ENCODE results near the gene ARHGAP40. TPM values are rescaled to one million over a fixed set of nuclear protein-coding genes. Genes with fewer than 3 reads are reported as not detected.

Gene ARHGAP40
- total RNA-seq, 2 experiments from 2014 or later = not detected

DNA sequence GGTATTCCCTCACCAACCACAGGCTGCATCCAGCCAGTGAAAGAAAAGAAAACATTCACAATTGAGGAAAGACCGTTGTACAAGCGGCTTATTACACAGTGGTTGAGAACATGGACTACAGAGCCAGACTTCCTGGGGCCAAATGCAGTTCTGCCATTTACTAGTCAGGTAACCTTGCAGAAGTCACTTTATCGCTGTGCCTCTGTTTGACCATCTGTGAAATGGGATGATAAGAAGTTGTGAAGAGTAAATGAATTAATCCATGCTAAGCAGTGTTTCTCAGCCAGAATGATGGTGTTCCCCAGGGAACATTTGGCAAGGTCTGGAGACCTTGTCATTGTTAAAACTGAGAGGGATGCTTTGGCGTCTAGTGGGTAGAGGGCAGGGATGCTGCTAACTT is 14.8 kb downstream of the ARHGAP40 start:
- DNase-seq = no peak
- no peak overlapping the region for H3K27ac Mint-ChIP-seq
- no peaks in the 10 kb centered on the region for H3K4me1 Mint-ChIP-seq
- no peak overlapping the region for H3K4me3 Mint-ChIP-seq
- POLR2A ChIA-PET = no interaction called here
- CTCF ChIA-PET = no interaction called here
- H3K27me3 Mint-ChIP-seq = peaks cover 16% of the 10 kb centered on the region
- H3K9me3 Mint-ChIP-seq = no peaks in the 10 kb centered on the region
- H3K36me3 Mint-ChIP-seq (ENCODE audit: low read depth) = no peaks in the 10 kb centered on the region

GRCh38 chr20:38617011-38617829 is 15.6 kb downstream of the ARHGAP40 start:
- CTCF ChIA-PET = no interaction called here
- H3K27ac Mint-ChIP-seq = no peak overlapping the region
- H3K4me3 Mint-ChIP-seq = no peak overlapping the region
- DNase-seq = no peak
- no peaks in the 10 kb centered on the region for H3K9me3 Mint-ChIP-seq
- H3K27me3 Mint-ChIP-seq = peaks cover 17% of the 10 kb centered on the region
- H3K4me1 Mint-ChIP-seq = no peaks in the 10 kb centered on the region
- POLR2A ChIA-PET = no interaction called here
- H3K36me3 Mint-ChIP-seq (ENCODE audit: low read depth) = no peaks in the 10 kb centered on the region

GRCh38 chr20:38617830-38618196 is 16.2 kb downstream of the ARHGAP40 start:
- no peaks in the 10 kb centered on the region for H3K9me3 Mint-ChIP-seq
- no peak overlapping the region for H3K27ac Mint-ChIP-seq
- no peak for DNase-seq
- no peak overlapping the region for H3K4me3 Mint-ChIP-seq
- no peaks in the 10 kb centered on the region for H3K36me3 Mint-ChIP-seq (ENCODE audit: low read depth)
- ChIA-PET POLR2A (no interaction called here), CTCF (no interaction called here)
- peaks cover 12% of the 10 kb centered on the region for H3K27me3 Mint-ChIP-seq
- no peaks in the 10 kb centered on the region for H3K4me1 Mint-ChIP-seq

GRCh38 chr20:38620441-38620840 is 18.8 kb downstream of the ARHGAP40 start:
- DNase-seq = no peak
- H3K4me1 Mint-ChIP-seq = no peaks in the 10 kb centered on the region
- H3K4me3 Mint-ChIP-seq = no peak overlapping the region
- ChIA-PET CTCF (no interaction called here), POLR2A (no interaction called here)
- H3K27ac Mint-ChIP-seq = no peak overlapping the region
- H3K36me3 Mint-ChIP-seq (ENCODE audit: low read depth) = no peaks in the 10 kb centered on the region
- H3K27me3 Mint-ChIP-seq = peaks cover 12% of the 10 kb centered on the region
- no peaks in the 10 kb centered on the region for H3K9me3 Mint-ChIP-seq

DNA sequence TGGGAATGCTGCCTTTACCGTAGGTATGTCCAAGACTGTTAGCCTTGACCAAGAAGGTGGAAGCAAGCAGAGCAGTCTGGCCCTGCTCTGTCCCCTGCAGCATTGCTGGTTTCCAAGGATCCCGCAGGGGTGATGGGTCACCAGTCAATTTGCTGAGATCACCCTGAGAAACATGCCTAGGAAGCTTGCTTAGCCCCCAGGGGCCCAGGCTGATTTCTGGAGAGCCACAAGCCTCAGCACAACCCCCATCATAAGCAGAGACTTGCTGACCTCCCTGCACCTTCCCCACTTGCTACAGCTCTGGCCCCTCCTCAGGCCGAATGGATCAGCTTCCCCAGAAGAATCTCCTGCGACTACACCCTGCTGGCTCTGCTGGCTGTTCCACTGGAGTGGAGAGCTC is 21.5 kb downstream of the ARHGAP40 start:
- Mint-ChIP-seq H3K27ac (no peak overlapping the region), H3K27me3 (peaks cover 8% of the 10 kb centered on the region), H3K4me3 (no peak overlapping the region), H3K36me3 (ENCODE audit: low read depth) (no peaks in the 10 kb centered on the region), H3K9me3 (no peaks in the 10 kb centered on the region), H3K4me1 (no peaks in the 10 kb centered on the region)
- ChIA-PET POLR2A (no interaction called here), CTCF (no interaction called here)
- DNase-seq = no peak

DNA sequence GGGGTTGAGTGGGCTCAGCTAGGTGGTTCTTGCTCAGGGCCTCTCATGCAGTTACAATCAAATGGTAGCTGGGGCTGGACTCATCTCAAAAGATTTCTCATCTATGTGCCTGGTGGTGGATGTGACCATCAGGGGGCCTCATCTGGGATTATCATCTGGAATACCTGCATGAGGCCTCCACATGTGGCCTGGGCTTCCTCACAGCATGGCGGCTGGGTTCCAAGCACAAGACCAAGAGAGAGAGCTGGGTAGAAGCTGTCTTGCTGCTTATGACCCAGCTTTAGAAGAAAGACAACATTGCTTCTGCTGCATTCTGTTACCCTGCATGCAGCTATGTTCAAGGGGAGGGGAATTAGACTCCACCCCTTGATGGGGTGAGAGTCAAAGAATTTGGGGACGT is 22.5 kb downstream of the ARHGAP40 start:
- H3K27me3 Mint-ChIP-seq = peaks cover 8% of the 10 kb centered on the region
- no peaks in the 10 kb centered on the region for H3K9me3 Mint-ChIP-seq
- no peaks in the 10 kb centered on the region for H3K4me1 Mint-ChIP-seq
- no peak overlapping the region for H3K27ac Mint-ChIP-seq
- no peak overlapping the region for H3K4me3 Mint-ChIP-seq
- ChIA-PET CTCF (no interaction called here), POLR2A (no interaction called here)
- H3K36me3 Mint-ChIP-seq (ENCODE audit: low read depth) = no peaks in the 10 kb centered on the region
- DNase-seq = no peak

DNA sequence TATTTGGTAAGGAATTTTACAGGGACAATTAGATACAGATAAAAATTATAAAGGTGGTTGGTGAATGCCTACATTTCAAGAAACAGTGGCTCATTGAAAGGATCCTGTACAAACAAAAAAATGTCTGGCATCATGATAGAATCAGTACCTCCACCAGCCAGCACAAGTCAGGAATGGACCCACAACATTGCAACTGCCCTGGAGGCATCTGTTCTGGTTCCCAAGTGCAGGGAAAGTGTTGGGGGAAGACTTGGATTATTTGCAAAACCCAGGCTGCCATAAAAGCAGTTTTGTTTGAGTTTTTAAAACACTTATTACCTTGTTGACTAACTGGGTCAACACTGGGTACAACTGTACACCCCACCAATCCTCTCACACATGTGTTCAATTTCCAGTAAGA is 24.3 kb downstream of the ARHGAP40 start:
- ChIA-PET POLR2A (no interaction called here), CTCF (no interaction called here)
- Mint-ChIP-seq H3K36me3 (ENCODE audit: low read depth) (no peaks in the 10 kb centered on the region), H3K9me3 (no peaks in the 10 kb centered on the region), H3K4me1 (no peaks in the 10 kb centered on the region), H3K4me3 (no peak overlapping the region), H3K27ac (no peak overlapping the region), H3K27me3 (peaks cover 3% of the 10 kb centered on the region)
- DNase-seq = no peak

DNA sequence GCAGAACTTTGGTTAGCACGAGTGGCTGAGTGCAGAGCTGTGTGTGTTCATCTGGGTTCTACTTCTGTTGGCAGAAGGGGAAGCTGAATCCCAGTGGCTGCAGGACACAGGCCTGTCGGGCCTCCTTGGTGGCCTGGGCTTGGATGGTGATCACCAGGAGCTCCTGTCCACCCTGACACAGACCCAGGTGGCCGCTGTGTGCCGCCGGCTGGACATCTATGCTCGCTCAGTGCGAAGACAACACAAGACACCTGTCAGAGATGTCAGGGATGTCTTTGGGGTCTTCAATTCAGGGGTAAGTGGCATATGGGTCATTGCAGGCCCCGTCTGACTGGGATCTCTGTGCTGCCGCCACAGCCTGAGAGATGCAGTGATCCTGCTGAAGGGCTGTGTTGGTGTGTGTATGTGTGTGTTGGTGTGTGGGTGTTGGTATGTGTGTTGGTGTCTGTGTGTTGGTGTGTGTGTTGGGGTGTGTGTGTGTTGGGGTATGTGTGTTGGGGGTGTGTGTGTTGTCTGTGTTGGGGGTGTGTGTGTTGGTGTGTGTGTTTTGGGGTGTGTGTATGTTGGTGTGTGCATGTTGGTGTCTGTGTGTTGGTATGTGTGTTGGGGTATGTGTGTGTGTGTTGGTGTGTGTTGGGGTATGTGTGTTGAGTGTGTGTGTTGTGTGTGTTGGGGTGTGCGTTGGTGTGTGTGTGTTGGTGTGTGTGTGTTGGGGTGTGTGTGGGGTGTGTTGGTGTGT is 25.5 kb downstream of the ARHGAP40 start:
- POLR2A ChIA-PET = no interaction called here
- Mint-ChIP-seq H3K4me1 (no peaks in the 10 kb centered on the region), H3K36me3 (ENCODE audit: low read depth) (no peaks in the 10 kb centered on the region), H3K27me3 (no peaks in the 10 kb centered on the region), H3K27ac (no peak overlapping the region), H3K4me3 (no peak overlapping the region), H3K9me3 (no peaks in the 10 kb centered on the region)
- DNase-seq = no peak
- CTCF ChIA-PET = no interaction called here

GRCh38 chr20:38628580-38629470 is 27.2 kb downstream of the ARHGAP40 start:
- H3K4me3 Mint-ChIP-seq = no peak overlapping the region
- H3K9me3 Mint-ChIP-seq = no peaks in the 10 kb centered on the region
- H3K27me3 Mint-ChIP-seq = peaks cover 3% of the 10 kb centered on the region
- no peaks in the 10 kb centered on the region for H3K36me3 Mint-ChIP-seq (ENCODE audit: low read depth)
- H3K4me1 Mint-ChIP-seq = peaks cover 3% of the 10 kb centered on the region
- ChIA-PET POLR2A (no interaction called here), CTCF (no interaction called here)
- H3K27ac Mint-ChIP-seq = no peak overlapping the region
- no peak for DNase-seq

DNA sequence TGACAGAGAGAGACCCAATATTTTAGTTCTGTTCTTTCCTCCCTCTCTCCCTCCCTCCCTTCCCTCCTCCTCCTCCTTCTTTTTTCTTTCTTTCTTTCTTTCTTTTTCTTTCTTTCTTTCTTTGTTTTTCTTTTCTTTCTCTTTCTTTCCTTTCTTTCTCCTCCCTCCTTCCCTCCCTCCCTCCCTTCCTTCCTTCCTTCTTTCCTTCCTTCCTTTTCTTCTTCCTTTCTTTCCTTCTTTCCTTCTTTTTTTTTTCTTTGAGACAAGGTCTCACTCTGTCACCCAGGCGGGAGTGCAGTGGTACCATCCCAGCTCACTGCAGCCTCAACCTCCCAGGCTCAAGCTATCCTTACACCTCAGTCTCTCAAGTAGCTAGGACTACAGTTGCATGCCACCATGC is 28.4 kb downstream of the ARHGAP40 start:
- CTCF ChIA-PET = no interaction called here
- no peak for DNase-seq
- POLR2A ChIA-PET = no interaction called here
- no peak overlapping the region for H3K27ac Mint-ChIP-seq
- H3K4me1 Mint-ChIP-seq = peaks cover 3% of the 10 kb centered on the region
- peaks cover 5% of the 10 kb centered on the region for H3K27me3 Mint-ChIP-seq
- H3K36me3 Mint-ChIP-seq (ENCODE audit: low read depth) = no peaks in the 10 kb centered on the region
- no peaks in the 10 kb centered on the region for H3K9me3 Mint-ChIP-seq
- no peak overlapping the region for H3K4me3 Mint-ChIP-seq

GRCh38 chr20:38630727-38631126 is 29.1 kb downstream of the ARHGAP40 start:
- ChIA-PET CTCF (no interaction called here), POLR2A (no interaction called here)
- Mint-ChIP-seq H3K27ac (no peak overlapping the region), H3K36me3 (ENCODE audit: low read depth) (no peaks in the 10 kb centered on the region), H3K4me1 (peaks cover 3% of the 10 kb centered on the region), H3K27me3 (peaks cover 5% of the 10 kb centered on the region), H3K4me3 (no peak overlapping the region), H3K9me3 (no peaks in the 10 kb centered on the region)
- no peak for DNase-seq

GRCh38 chr20:38631155-38632022 is 29.8 kb downstream of the ARHGAP40 start:
- no peaks in the 10 kb centered on the region for H3K9me3 Mint-ChIP-seq
- H3K4me1 Mint-ChIP-seq = peaks cover 3% of the 10 kb centered on the region
- H3K27me3 Mint-ChIP-seq = peaks cover 5% of the 10 kb centered on the region
- ChIA-PET CTCF (interaction anchor here (0.6 kb wide), 1 partner anchor 72 kb away, joined by 4 read pairs; no protein-coding TSS in a partner anchor), POLR2A (no interaction called here)
- no peak for DNase-seq
- H3K27ac Mint-ChIP-seq = no peak overlapping the region
- no peak overlapping the region for H3K4me3 Mint-ChIP-seq
- no peaks in the 10 kb centered on the region for H3K36me3 Mint-ChIP-seq (ENCODE audit: low read depth)
